ENCODE results near the gene CTNND2.

- TF ChIP-seq CTCF (conservative IDR thresholded peaks at IDR 0.05; ENCODE audit: low read depth, low read length) (no peak), EZH2 (IDR thresholded peaks at IDR 0.05; ENCODE audit: borderline replicate concordance, low read depth, low read length, poor library complexity, severe bottlenecking) (no peak)
Observed at GRCh38 chr5:10936081-10936855, 968.0 kb downstream of the CTNND2 start.

All from A673 (cell line).